Dermis microvascular lymphatic vessel endothelial cell (primary cell): Measurements from ENCODE around the gene DNAJA3. TPM values are rescaled to one million over a fixed set of nuclear protein-coding genes. Genes with fewer than 3 reads are reported as not detected.

ENCODE experiments used
- DNase-seq, 2 donors: peaks; one replicate each; pipeline versions ENCODE4 v3.0.0 to v3.0.0-alpha.2; 2010; ENCODE audit warnings: low read depth in 2 of 2
- total RNA-seq: library from RNA; depleted of rRNA; stranded (reverse); fragments of >200 nt; gene quantifications from 2 replicates; pipeline ENCODE4 v1.2.1, GENCODE V29; 2014

DNAJA3 gene
- total RNA-seq, 1 donor from 2014 or later: 38.0 TPM

- DNase-seq: no peak
These were observed 47.2 kb downstream of the DNAJA3 start for GRCh38 chr16:4472880-4473279.

GRCh38 chr16:4474192-4474961, 48.7 kb downstream of the DNAJA3 start, which contains the start of gene NMRAL1:
Gene NMRAL1 (minus strand): TSS chr16:4474625. CDS start chr16:4474132, 493 bp downstream.
- DNase-seq: peak; percentile 86 to 91

- peak; percentile 82 to 95 for DNase-seq
These were observed 50.5 kb downstream of the DNAJA3 start, which contains the start of gene HMOX2 for GRCh38 chr16:4475880-4476788. Gene HMOX2 (plus strand): TSS chr16:4476398. CDS start chr16:4505525, 29,127 bp downstream.

GRCh38 chr16:4477966-4478365, 52.3 kb downstream of the DNAJA3 start:
- DNase-seq: peak; percentile 88 to 97

GRCh38 chr16:4481526-4481925, 55.9 kb downstream of the DNAJA3 start:
- DNase-seq: no peak

GRCh38 chr16:4481963-4482362, 56.3 kb downstream of the DNAJA3 start:
- no peak for DNase-seq

- DNase-seq: no peak
These were observed 60.6 kb downstream of the DNAJA3 start for GRCh38 chr16:4486126-4486893.

- peak; percentile 30 to 56 for DNase-seq
These were observed 62.4 kb downstream of the DNAJA3 start for GRCh38 chr16:4487955-4488498.

DNA sequence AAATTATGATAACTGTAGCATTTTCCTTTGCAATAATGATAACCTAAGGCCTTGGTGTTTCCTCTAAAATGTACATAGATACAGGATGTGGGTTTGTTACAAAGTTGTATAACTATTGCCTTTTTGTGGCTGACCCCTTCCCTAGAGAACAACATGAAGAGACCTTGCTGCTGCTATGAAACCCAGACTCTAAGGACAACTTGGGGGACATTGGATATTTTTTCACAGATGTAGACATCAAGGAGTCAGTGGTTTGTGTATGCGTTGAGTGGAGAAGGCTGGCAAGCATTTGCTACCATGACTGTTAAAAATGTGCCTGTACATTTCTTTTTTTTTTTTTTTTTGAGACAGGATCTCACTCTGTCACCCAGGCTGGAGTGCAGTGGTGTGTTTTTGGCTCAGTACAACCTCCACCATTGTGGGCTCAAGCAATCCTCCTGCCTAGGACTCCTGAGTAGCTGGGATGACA, 62.9 kb downstream of the DNAJA3 start:
- DNase-seq: no peak

DNA sequence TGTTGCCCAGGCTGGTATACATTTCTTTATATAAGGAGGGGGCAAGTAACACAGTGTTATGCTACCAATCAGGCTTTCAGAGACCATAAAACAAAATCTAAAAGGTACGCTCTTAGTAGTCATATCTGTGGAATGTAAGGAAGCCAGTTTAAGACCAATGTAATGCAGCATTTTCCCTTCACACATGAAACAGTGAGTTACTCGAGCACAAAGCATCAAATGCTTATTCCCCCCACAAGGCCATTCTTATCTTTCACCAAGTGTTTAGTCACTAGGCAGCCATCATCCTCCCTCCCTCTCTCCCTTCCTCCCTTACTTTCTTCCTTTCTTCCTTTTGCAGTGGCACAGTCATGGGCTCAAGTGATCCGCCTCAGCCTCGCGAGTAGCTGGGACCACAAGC, 63.4 kb downstream of the DNAJA3 start:
- DNase-seq: no peak

GRCh38 chr16:4491898-4492297, 66.2 kb downstream of the DNAJA3 start:
- no peak for DNase-seq

- no peak for DNase-seq
These were observed 69.2 kb downstream of the DNAJA3 start for GRCh38 chr16:4494746-4495490.

- no peak for DNase-seq
These were observed 70.1 kb downstream of the DNAJA3 start for GRCh38 chr16:4495766-4496165.

DNA sequence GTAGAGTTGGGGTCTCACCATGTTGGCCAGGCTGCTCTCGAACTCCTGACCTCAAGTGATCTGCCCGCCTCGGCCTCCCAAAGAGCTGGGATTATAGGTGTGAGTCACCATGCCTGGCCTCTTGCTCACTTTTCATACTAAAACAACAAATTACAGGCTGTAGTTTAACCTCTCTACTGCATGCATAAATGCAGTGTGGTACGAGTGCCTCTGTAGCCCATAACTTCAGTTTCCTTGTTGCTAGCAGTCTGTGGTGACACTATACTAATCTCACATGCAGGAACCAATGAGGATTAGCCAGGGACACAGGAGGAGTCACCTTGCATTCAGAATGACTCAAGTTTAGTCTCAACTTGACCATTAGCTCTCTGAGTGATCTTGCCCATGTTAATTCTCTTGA, 70.6 kb downstream of the DNAJA3 start:
- no peak for DNase-seq

GRCh38 chr16:4498546-4499195, 73.0 kb downstream of the DNAJA3 start:
- DNase-seq: no peak

GRCh38 chr16:4499196-4499555, 73.5 kb downstream of the DNAJA3 start:
- no peak for DNase-seq

GRCh38 chr16:4500272-4500671, 74.6 kb downstream of the DNAJA3 start:
- peak in 1 of 2 donors; percentile 85 for DNase-seq

- peak; percentile 80 to 87 for DNase-seq
These were observed 75.4 kb downstream of the DNAJA3 start for GRCh38 chr16:4501071-4501478.

- no peak for DNase-seq
These were observed 79.9 kb downstream of the DNAJA3 start for GRCh38 chr16:4505356-4506147.
